Measurements from ENCODE around the gene MYO9A. TPM values are rescaled to one million over a fixed set of nuclear protein-coding genes. Genes with fewer than 3 reads are reported as not detected.
"Not testable (repeated sequence)": the region's sequence is repeated elsewhere in the genome, so short reads cannot be mapped to it uniquely, and the experiment has no call there.

MYO9A gene
- total RNA-seq, 5 donors from 2014 or later (not counting 1 experiment from before 2014, with no cell fraction given): 35.8 to 39.1 (median 38.2) TPM

GRCh38 chr15:72060687-72061250, 57.2 kb downstream of the MYO9A start:
- no peak overlapping the region for H3K27ac Mint-ChIP-seq
- CTCF ChIA-PET: no interaction called here

GRCh38 chr15:72058585-72058984, 59.4 kb downstream of the MYO9A start:
- ATAC-seq (replicated peaks in 1 of 4) (no peak), DNase-seq (no peak)
- Mint-ChIP-seq H3K27me3 (no peaks in the 10 kb centered on the region), H3K4me1 (peaks cover 27 to 50% (median 32%) of the 10 kb centered on the region in 3 donors), H3K4me3 (no peak overlapping the region), H3K36me3 (peaks cover 41% of the 10 kb centered on the region), H3K9me3 (peaks cover 0 to 18% (median 2%) of the 10 kb centered on the region in 3 donors), H3K27ac (no peak overlapping the region)
- Histone ChIP-seq H3K27ac (ENCODE audit: low read length) (no peak overlapping the region), H3K4me1 (ENCODE audit: control insufficient read depth in 1 of 2, extremely low read depth in 1 of 2, insufficient read depth in 2 of 2, low read length in 2 of 2) (peaks cover 3 to 6% of the 10 kb centered on the region in 2 experiments), H3K27me3 (replicated peaks in 1 of 2; ENCODE audit: control insufficient read depth in 2 of 2, extremely low read depth in 1 of 2, insufficient read depth in 2 of 2, low read length in 1 of 2) (no peaks in the 10 kb centered on the region), H3K4me3 (ENCODE audit: control insufficient read depth in 1 of 2, extremely low read depth in 1 of 2, low read length in 1 of 2) (no peak overlapping the region), H3K9me3 (no peaks in the 10 kb centered on the region), H3K36me3 (ENCODE audit: control insufficient read depth in 2 of 2, extremely low read depth in 1 of 2, insufficient read depth in 1 of 2, low read length in 1 of 2) (no peaks in the 10 kb centered on the region)
- ChIA-PET CTCF (no interaction called here), POLR2A (no interaction called here)
- WGBS (ENCODE audit: insufficient coverage): no CpG with 5 or more reads among the region's 1 CpG

More at GRCh38 chr15:72060687-72061250, 57.2 kb downstream of the MYO9A start:
- WGBS (ENCODE audit: insufficient coverage): no CpG with 5 or more reads among the region's 2 CpGs
- H3K27me3 ChIP-seq (replicated peaks in 1 of 2; ENCODE audit: control insufficient read depth in 2 of 2, extremely low read depth in 1 of 2, insufficient read depth in 2 of 2, low read length in 1 of 2): no peaks in the 10 kb centered on the region
- H3K36me3 ChIP-seq (ENCODE audit: control insufficient read depth in 2 of 2, extremely low read depth in 1 of 2, insufficient read depth in 1 of 2, low read length in 1 of 2): no peaks in the 10 kb centered on the region
- H3K4me1 ChIP-seq (ENCODE audit: control insufficient read depth in 1 of 2, extremely low read depth in 1 of 2, insufficient read depth in 2 of 2, low read length in 2 of 2): peaks cover 3 to 6% of the 10 kb centered on the region in 2 experiments
- no peak for ATAC-seq (replicated peaks in 1 of 4)
- Mint-ChIP-seq H3K27me3 (no peaks in the 10 kb centered on the region), H3K4me3 (no peak overlapping the region), H3K9me3 (peaks cover 0 to 22% (median 2%) of the 10 kb centered on the region in 3 donors), H3K4me1 (peaks cover 23 to 36% (median 29%) of the 10 kb centered on the region in 3 donors), H3K36me3 (peaks cover 40% of the 10 kb centered on the region)
- no peak for DNase-seq
- H3K4me3 ChIP-seq (ENCODE audit: control insufficient read depth in 1 of 2, extremely low read depth in 1 of 2, low read length in 1 of 2): no peak overlapping the region
- H3K9me3 ChIP-seq: no peaks in the 10 kb centered on the region
- POLR2A ChIA-PET: no interaction called here
- H3K27ac ChIP-seq (ENCODE audit: low read length): no peak overlapping the region

- H3K36me3 ChIP-seq (ENCODE audit: control insufficient read depth in 2 of 2, extremely low read depth in 1 of 2, insufficient read depth in 1 of 2, low read length in 1 of 2): no peaks in the 10 kb centered on the region
- Mint-ChIP-seq H3K4me1 (peaks cover 27 to 50% (median 29%) of the 10 kb centered on the region in 3 donors), H3K36me3 (peaks cover 32% of the 10 kb centered on the region), H3K9me3 (peaks cover 0 to 9% (median 0%) of the 10 kb centered on the region in 3 donors), H3K27me3 (no peaks in the 10 kb centered on the region), H3K27ac (no peak overlapping the region), H3K4me3 (no peak overlapping the region)
- ATAC-seq (replicated peaks in 1 of 4): no peak
- ChIA-PET CTCF (no interaction called here), POLR2A (no interaction called here)
- H3K27me3 ChIP-seq (replicated peaks in 1 of 2; ENCODE audit: control insufficient read depth in 2 of 2, extremely low read depth in 1 of 2, insufficient read depth in 2 of 2, low read length in 1 of 2): no peaks in the 10 kb centered on the region
- no peak overlapping the region for H3K27ac ChIP-seq (ENCODE audit: low read length)
- H3K4me1 ChIP-seq (ENCODE audit: control insufficient read depth in 1 of 2, extremely low read depth in 1 of 2, insufficient read depth in 2 of 2, low read length in 2 of 2): peaks cover 3 to 6% of the 10 kb centered on the region in 2 experiments
- H3K4me3 ChIP-seq (ENCODE audit: control insufficient read depth in 1 of 2, extremely low read depth in 1 of 2, low read length in 1 of 2): no peak overlapping the region
- DNase-seq: no peak
- no peaks in the 10 kb centered on the region for H3K9me3 ChIP-seq
- WGBS (ENCODE audit: insufficient coverage): 100% methylated on average over 1 of the region's 4 CpGs
Observed at GRCh38 chr15:72057548-72058091, 60.3 kb downstream of the MYO9A start.

- ATAC-seq (replicated peaks in 1 of 4); H3K36me3 ChIP-seq (ENCODE audit: control insufficient read depth in 2 of 2, extremely low read depth in 1 of 2, insufficient read depth in 1 of 2, low read length in 1 of 2); DNase-seq; H3K27me3 ChIP-seq (replicated peaks in 1 of 2; ENCODE audit: control insufficient read depth in 2 of 2, extremely low read depth in 1 of 2, insufficient read depth in 2 of 2, low read length in 1 of 2); CTCF ChIA-PET; H3K27me3 Mint-ChIP-seq; H3K4me3 ChIP-seq (ENCODE audit: control insufficient read depth in 1 of 2, extremely low read depth in 1 of 2, low read length in 1 of 2); H3K4me1 ChIP-seq (ENCODE audit: control insufficient read depth in 1 of 2, extremely low read depth in 1 of 2, insufficient read depth in 2 of 2, low read length in 2 of 2); H3K4me3 Mint-ChIP-seq; H3K9me3 ChIP-seq; H3K27ac Mint-ChIP-seq; H3K9me3 Mint-ChIP-seq; H3K27ac ChIP-seq (ENCODE audit: low read length); POLR2A ChIA-PET: not testable (repeated sequence)
- Mint-ChIP-seq H3K36me3 (peaks cover 24% of the 10 kb centered on the region), H3K4me1 (peaks cover 27 to 43% (median 28%) of the 10 kb centered on the region in 3 donors)
- 100% methylated on average over 2 of the region's 2 CpGs for WGBS (ENCODE audit: insufficient coverage)
Observed at GRCh38 chr15:72056217-72056616, 61.7 kb downstream of the MYO9A start.

- WGBS (ENCODE audit: insufficient coverage): no CpG with 5 or more reads among the region's 7 CpGs
- ATAC-seq (replicated peaks in 1 of 4); H3K27ac Mint-ChIP-seq; H3K27ac ChIP-seq (ENCODE audit: low read length); H3K9me3 ChIP-seq; DNase-seq; H3K36me3 ChIP-seq (ENCODE audit: control insufficient read depth in 2 of 2, extremely low read depth in 1 of 2, insufficient read depth in 1 of 2, low read length in 1 of 2); H3K4me3 Mint-ChIP-seq; H3K27me3 ChIP-seq (replicated peaks in 1 of 2; ENCODE audit: control insufficient read depth in 2 of 2, extremely low read depth in 1 of 2, insufficient read depth in 2 of 2, low read length in 1 of 2); H3K9me3 Mint-ChIP-seq; POLR2A ChIA-PET; CTCF ChIA-PET; H3K4me3 ChIP-seq (ENCODE audit: control insufficient read depth in 1 of 2, extremely low read depth in 1 of 2, low read length in 1 of 2); H3K4me1 ChIP-seq (ENCODE audit: control insufficient read depth in 1 of 2, extremely low read depth in 1 of 2, insufficient read depth in 2 of 2, low read length in 2 of 2); H3K27me3 Mint-ChIP-seq: not testable (repeated sequence)
- H3K36me3 Mint-ChIP-seq: peaks cover 22% of the 10 kb centered on the region
- H3K4me1 Mint-ChIP-seq: peaks cover 28 to 37% (median 29%) of the 10 kb centered on the region in 3 donors
Observed at GRCh38 chr15:72053297-72053696, 64.7 kb downstream of the MYO9A start.

GRCh38 chr15:72050700-72051099, 67.2 kb downstream of the MYO9A start:
- no peak overlapping the region for H3K27ac Mint-ChIP-seq
- H3K4me3 Mint-ChIP-seq: no peak overlapping the region
- peaks cover 28% of the 10 kb centered on the region for H3K36me3 Mint-ChIP-seq
- no peaks in the 10 kb centered on the region for H3K27me3 Mint-ChIP-seq
- no CpG with 5 or more reads among the region's 1 CpG for WGBS (ENCODE audit: insufficient coverage)
- ChIA-PET POLR2A (no interaction called here), CTCF (interaction anchor here (0.6 to 0.7 kb wide), 2 partner anchors 516 to 1648 kb away, joined by 3 to 6 read pairs; no protein-coding TSS in a partner anchor)
- H3K9me3 Mint-ChIP-seq: no peaks in the 10 kb centered on the region
- H3K36me3 ChIP-seq (ENCODE audit: control insufficient read depth in 2 of 2, extremely low read depth in 1 of 2, insufficient read depth in 1 of 2, low read length in 1 of 2): peaks cover 0 to 1% of the 10 kb centered on the region in 2 donors
- H3K4me1 ChIP-seq (ENCODE audit: control insufficient read depth in 1 of 2, extremely low read depth in 1 of 2, insufficient read depth in 2 of 2, low read length in 2 of 2): no peaks in the 10 kb centered on the region
- no peak overlapping the region for H3K27ac ChIP-seq (ENCODE audit: low read length)
- H3K4me3 ChIP-seq (ENCODE audit: control insufficient read depth in 1 of 2, extremely low read depth in 1 of 2, low read length in 1 of 2): no peak overlapping the region
- H3K9me3 ChIP-seq: no peaks in the 10 kb centered on the region
- peaks cover 19 to 26% (median 20%) of the 10 kb centered on the region in 3 donors for H3K4me1 Mint-ChIP-seq
- ATAC-seq (replicated peaks in 1 of 4) (no peak), DNase-seq (no peak)
- H3K27me3 ChIP-seq (replicated peaks in 1 of 2; ENCODE audit: control insufficient read depth in 2 of 2, extremely low read depth in 1 of 2, insufficient read depth in 2 of 2, low read length in 1 of 2): no peaks in the 10 kb centered on the region
